Spleen (tissue), 11 donors: Measurements from ENCODE around the gene ADAM10. TPM values are rescaled to one million over a fixed set of nuclear protein-coding genes. Genes with fewer than 3 reads are reported as not detected.
A peak's percentile ranks its signal among the peaks of the same experiment; 100 is the strongest.

Source experiments
- DNase-seq: peaks from one replicate; pipeline ENCODE4 v3.0.0-alpha.2; 2020
- H3K27ac ChIP-seq, 8 donors: fragments of 200-600 bp; sonication (generic) in 7 of 8; 1 replicate in 4 of 8; 2 replicates in 4 of 8; pipeline versions ENCODE4 v1.5.0 to v1.8.0; 2016 to 2021; ENCODE audit warnings: inconsistent platforms in 4 of 8, mild to moderate bottlenecking in 4 of 8, moderate library complexity in 1 of 8
- H3K27me3 ChIP-seq, 7 donors: fragments of 200-600 bp; sonication (generic) in 6 of 7; replicated peaks in 1 of 7; 1 replicate in 4 of 7; 2 replicates in 3 of 7; pipeline versions ENCODE4 v1.5.0 to v1.8.0; 2016 to 2021; ENCODE audit warnings: inconsistent platforms in 3 of 7, mild to moderate bottlenecking in 1 of 7
- H3K36me3 ChIP-seq, 6 donors: fragments of 200-600 bp; sonication (generic) in 5 of 6; 1 replicate in 4 of 6; 2 replicates in 2 of 6; pipeline versions ENCODE4 v1.5.0 to v1.8.0; 2016 to 2021; ENCODE audit warnings: inconsistent platforms in 2 of 6
- H3K4me1 ChIP-seq, 6 donors: fragments of 200-600 bp; sonication (generic) in 5 of 6; 1 replicate in 3 of 6; 2 replicates in 3 of 6; pipeline versions ENCODE4 v1.5.0 to v1.8.0; 2016 to 2021; ENCODE audit warnings: inconsistent platforms in 3 of 6
- H3K4me3 ChIP-seq, 8 donors: fragments of 200-600 bp; sonication (generic) in 7 of 8; 1 replicate in 4 of 8; 2 replicates in 4 of 8; pipeline versions ENCODE4 v1.5.0 to v1.8.0; 2016 to 2021; ENCODE audit warnings: inconsistent platforms in 4 of 8, mild to moderate bottlenecking in 4 of 8, moderate library complexity in 2 of 8
- H3K9me3 ChIP-seq, 8 donors: fragments of 200-600 bp; sonication (generic) in 7 of 8; 1 replicate in 4 of 8; 2 replicates in 4 of 8; pipeline versions ENCODE4 v1.5.0 to v1.8.0; 2016 to 2021; ENCODE audit warnings: inconsistent platforms in 4 of 8
- CTCF ChIP-seq, 11 experiments: fragments of 200-600 bp in 7 of 11; fragments of 450-650 bp in 4 of 11; sonication (generic) in 4 of 11; IDR thresholded peaks in 8 of 11; conservative IDR thresholded peaks in 3 of 11; 1 replicate in 7 of 11; 2 replicates in 4 of 11; pipeline versions ENCODE4 v1.4.0 to v1.8.0; 2016 to 2021; ENCODE audit warnings: antibody characterized with exemption in 11 of 11, inconsistent platforms in 4 of 11, mild to moderate bottlenecking in 1 of 11
- POLR2A ChIP-seq, 3 donors: fragments of 450-650 bp; IDR thresholded peaks; one replicate each; pipeline ENCODE4 v1.5.1; 2017; ENCODE audit warnings: antibody characterized with exemption in 3 of 3, mild to moderate bottlenecking in 1 of 3
- POLR2AphosphoS5 ChIP-seq, 3 donors: sonication (generic); formaldehyde crosslinking; IDR thresholded peaks; one replicate each; pipeline ENCODE4 v1.5.1; 2017; ENCODE audit warnings: antibody characterized with exemption in 3 of 3
- WGBS, 5 donors: extraction: QIAGEN DNeasy Blood & Tissue Kit in 3 of 5; methylation state at CpG; one replicate each; pipeline versions ENCODE4 v1.1.5 to v1.1.7; 2013 to 2018; 5-methylcytosine and 5-hydroxymethylcytosine counted together
- intact Hi-C: fragments of 100-400 bp; cut with DNase I; formaldehyde crosslinking; loops from one replicate; pipeline ENCODE4 v1.15.0; 2023; ENCODE audit warnings: low total_unique reads
- polyA plus RNA-seq, 3 donors: library from polyadenylated mRNA; stranded (reverse); fragments of 200-250 nt; gene quantifications; one replicate each; pipeline ENCODE4 v1.2.1, GENCODE V29; 2013
- total RNA-seq, 7 donors: library from RNA; depleted of rRNA in 3 of 7; stranded (reverse); fragments of >200 nt in 3 of 7; fragmentation: NEBNext Ultra II Directional in 4 of 7; extraction: Animal tissue kit (Norgen Biotek cat#: 25700) in 4 of 7; gene quantifications; one replicate each; pipeline versions ENCODE4 v1.1.0 to v1.2.1, GENCODE V29; 2016 to 2021
- donor health status: healthy with polysubstance abuse.
- donor health status: DM: no; HTN: no; CAD: no; lungs with moderate emphysema.
- donor health status: DM: no; HTN: no; CAD: no.
- donor health status: Bipolar disorder and iron deficiency.
- donor health status: healthy.
- donor health status: DM: no; HTN: no; CAD: no.
- donor health status: DM: yes; HTN: yes; CAD: no.

ADAM10 gene
- total and polyA plus RNA-seq, 10 donors: 7.6 to 205 (median 123) TPM

- intact Hi-C loops: no loop called here
- TF ChIP-seq POLR2AphosphoS5 (IDR thresholded peaks at IDR 0.05): no peak
- TF ChIP-seq CTCF (IDR thresholded peaks at IDR 0.05 in 8 of 11, conservative IDR thresholded peaks at IDR 0.05 in 3 of 11): no peak
- TF ChIP-seq POLR2A (IDR thresholded peaks at IDR 0.05): no peak
- DNase-seq: no peak
- Histone ChIP-seq H3K36me3 (peaks cover 0 to 94% (median 38%) of the 10 kb centered on the region in 6 donors), H3K9me3 (peaks cover 0 to 33% (median 24%) of the 10 kb centered on the region in 8 donors), H3K4me3 (no peak overlapping the region), H3K27ac (no peak overlapping the region), H3K4me1 (peaks cover 0 to 16% (median 2%) of the 10 kb centered on the region in 6 donors), H3K27me3 (no peaks in the 10 kb centered on the region)
- WGBS, 5 donors: 91 to 97% (median 96%) methylated on average over 5 to 6 of the region's 6 CpGs
Observed at GRCh38 chr15:58611731-58612676, 137.5 kb downstream of the ADAM10 start.

- 78 to 93% (median 87%) methylated on average over 1 of the region's 1 CpG for WGBS, 5 donors
- Histone ChIP-seq H3K36me3 (peaks cover 0 to 91% (median 27%) of the 10 kb centered on the region in 6 donors), H3K4me1 (peaks cover 0 to 16% (median 0%) of the 10 kb centered on the region in 6 donors), H3K4me3 (no peak overlapping the region), H3K27ac (peak overlapping the region in 2 of 8 donors; percentile 25 to 51), H3K27me3 (no peaks in the 10 kb centered on the region), H3K9me3 (peaks cover 0 to 4% (median 2%) of the 10 kb centered on the region in 8 donors)
- intact Hi-C loops: no loop called here
- no peak for TF ChIP-seq POLR2A (IDR thresholded peaks at IDR 0.05)
- no peak for TF ChIP-seq CTCF (IDR thresholded peaks at IDR 0.05 in 8 of 11, conservative IDR thresholded peaks at IDR 0.05 in 3 of 11)
- TF ChIP-seq POLR2AphosphoS5 (IDR thresholded peaks at IDR 0.05): no peak
- DNase-seq: no peak
Observed at GRCh38 chr15:58608711-58609110, 140.8 kb downstream of the ADAM10 start.

GRCh38 chr15:58608129-58608590 is 141.3 kb downstream of the ADAM10 start:
- 63 to 69% (median 66%) methylated on average over 5 of the region's 5 CpGs for WGBS, 5 donors
- H3K27me3 ChIP-seq: no peaks in the 10 kb centered on the region
- intact Hi-C loops: no loop called here
- H3K36me3 ChIP-seq: peaks cover 0 to 92% (median 24%) of the 10 kb centered on the region in 6 donors
- DNase-seq: no peak
- H3K4me1 ChIP-seq: peaks cover 0 to 16% (median 0%) of the 10 kb centered on the region in 6 donors
- no peak overlapping the region for H3K4me3 ChIP-seq
- peak overlapping the region in 3 of 8 donors; percentile 8 to 51 (median 25) for H3K27ac ChIP-seq
- H3K9me3 ChIP-seq: no peaks in the 10 kb centered on the region
- no peak for TF ChIP-seq POLR2AphosphoS5 (IDR thresholded peaks at IDR 0.05)
- TF ChIP-seq CTCF (IDR thresholded peaks at IDR 0.05 in 8 of 11, conservative IDR thresholded peaks at IDR 0.05 in 3 of 11): no peak
- TF ChIP-seq POLR2A (IDR thresholded peaks at IDR 0.05): no peak

- no peaks in the 10 kb centered on the region for H3K9me3 ChIP-seq
- 90 to 98% (median 96%) methylated on average over 4 of the region's 4 CpGs for WGBS, 5 donors
- intact Hi-C loops: no loop called here
- no peak overlapping the region for H3K27ac ChIP-seq
- no peak for TF ChIP-seq CTCF (IDR thresholded peaks at IDR 0.05 in 8 of 11, conservative IDR thresholded peaks at IDR 0.05 in 3 of 11)
- TF ChIP-seq POLR2AphosphoS5 (IDR thresholded peaks at IDR 0.05): no peak
- TF ChIP-seq POLR2A (IDR thresholded peaks at IDR 0.05): no peak
- peaks cover 0 to 16% (median 0%) of the 10 kb centered on the region in 6 donors for H3K4me1 ChIP-seq
- H3K4me3 ChIP-seq: no peak overlapping the region
- no peak for DNase-seq
- H3K36me3 ChIP-seq: peaks cover 0 to 92% (median 25%) of the 10 kb centered on the region in 6 donors
- H3K27me3 ChIP-seq: no peaks in the 10 kb centered on the region
Observed at GRCh38 chr15:58606577-58607080, 142.9 kb downstream of the ADAM10 start.
